Measurements from ENCODE around the gene RTP3. TPM values are rescaled to one million over a fixed set of nuclear protein-coding genes. Genes with fewer than 3 reads are reported as not detected.

Gene RTP3
- total and polyA plus RNA-seq, 2 of the 8 experiments (the other 6 are each of a cell fraction or from before 2014, with no cell fraction given): 0.08 TPM; not detected in 1

GRCh38 chr3:46517784-46518181 lies 20.0 kb downstream of the RTP3 start:
- no peak for TF ChIP-seq BACH1 (IDR thresholded peaks at IDR 0.05; ENCODE audit: low read length)
- POLR2A ChIA-PET (ENCODE audit: partially characterized antibody): interaction anchor here (0.8 to 1.3 kb wide), 2 partner anchors 43 to 56 kb away, joined by 3 to 6 read pairs; no protein-coding TSS in a partner anchor
- no peak overlapping the region for H4K91ac ChIP-seq (replicated peaks; ENCODE audit: insufficient read length, low read length)

More at GRCh38 chr3:46517784-46518181, 20.0 kb downstream of the RTP3 start:
- WGBS, 2 experiments (ENCODE audit: extremely low coverage in 1 of 2, insufficient coverage in 1 of 2, insufficient read length in 1 of 2, insufficient replicate concordance in 2 of 2, low coverage in 1 of 2, low lambda C conversion rate in 2 of 2, missing lambda C conversion rate in 1 of 2): 97% methylated on average over 2 of the region's 2 CpGs; no CpG with 5 or more reads in 1 of the 2 experiments
- H3K56ac ChIP-seq (replicated peaks; ENCODE audit: insufficient read length, low read depth, low read length): no peak overlapping the region
- FAIRE-seq: no peak
- CTCF ChIA-PET (ENCODE audit: partially characterized antibody): interaction anchor here (3.7 kb wide), 1 partner anchor 29 kb away, joined by 14 read pairs; no protein-coding TSS in a partner anchor
- no peaks in the 10 kb centered on the region for H3K4me1 ChIP-seq (replicated peaks in 1 of 4; ENCODE audit: control insufficient read depth in 3 of 4, insufficient read depth in 4 of 4, low read length in 3 of 4)
- H3K79me1 ChIP-seq (ENCODE audit: low read depth, low read length): no peaks in the 10 kb centered on the region
- H2BK5ac ChIP-seq (ENCODE audit: low read depth, low read length): no peak overlapping the region
- no peak overlapping the region for H2BK12ac ChIP-seq (ENCODE audit: low read depth, low read length)
- no peak overlapping the region for H3K9ac ChIP-seq (replicated peaks in 1 of 4; ENCODE audit: extremely low read depth in 1 of 4, low read depth in 3 of 4, low read length in 3 of 4)
- H2BK120ac ChIP-seq (replicated peaks; ENCODE audit: low read depth, low read length): no peak overlapping the region
- DNase-seq (ENCODE audit: low read depth in 1 of 2, low spot score in 2 of 2): no peak
- H3K18ac ChIP-seq (ENCODE audit: extremely low read depth, low read length): no peak overlapping the region
- no peaks in the 10 kb centered on the region for H3K36me3 ChIP-seq (ENCODE audit: control insufficient read depth in 2 of 4, insufficient read depth in 4 of 4, low read length in 3 of 4)
- no peak overlapping the region for H4K5ac ChIP-seq (ENCODE audit: insufficient read length, low read depth, low read length)
- no peaks in the 10 kb centered on the region for H3K27me3 ChIP-seq (replicated peaks in 1 of 4; ENCODE audit: control insufficient read depth in 3 of 4, extremely low read depth in 1 of 4, insufficient read depth in 3 of 4, low read length in 3 of 4)
- no peak overlapping the region for H3K4ac ChIP-seq (replicated peaks; ENCODE audit: insufficient read length, low read depth, low read length)
- H3K9me3 ChIP-seq (ENCODE audit: insufficient read depth in 2 of 2, low read depth in 1 of 2, low read length in 1 of 2): no peaks in the 10 kb centered on the region
- no peak overlapping the region for H3K27ac ChIP-seq (ENCODE audit: low read depth, low read length)
- no peaks in the 10 kb centered on the region for H4K20me1 ChIP-seq (replicated peaks in 1 of 2; ENCODE audit: control insufficient read depth in 1 of 2, insufficient read depth in 2 of 2, low read length in 2 of 2)
- no peak overlapping the region for H4K8ac ChIP-seq (ENCODE audit: extremely low read depth, insufficient read depth, low read length)
- no peak overlapping the region for H2BK20ac ChIP-seq (ENCODE audit: low read length)
- no peak overlapping the region for H3K23ac ChIP-seq (ENCODE audit: insufficient read length)
- H2AK5ac ChIP-seq (ENCODE audit: low read depth, low read length): no peak overlapping the region
- no peak overlapping the region for H2AFZ ChIP-seq (ENCODE audit: low read length)
- H3K4me3 ChIP-seq (ENCODE audit: extremely low read depth in 1 of 4, insufficient read depth in 2 of 4, low read depth in 3 of 4, low read length in 4 of 4): no peak overlapping the region
- no peak overlapping the region for H3K4me2 ChIP-seq (ENCODE audit: insufficient read depth in 1 of 2, low read depth in 2 of 2, low read length in 2 of 2)
- H3K23me2 ChIP-seq (ENCODE audit: low read depth, low read length): no peaks in the 10 kb centered on the region
- H3K79me2 ChIP-seq (ENCODE audit: control insufficient read depth in 1 of 2, insufficient read depth in 2 of 2, low read length in 2 of 2): no peaks in the 10 kb centered on the region
- no peak overlapping the region for H3K14ac ChIP-seq (ENCODE audit: insufficient read length)
- H2BK15ac ChIP-seq (ENCODE audit: low read length): no peak overlapping the region
